Measurements from ENCODE around the gene IFNA7. TPM values are rescaled to one million over a fixed set of nuclear protein-coding genes. Genes with fewer than 3 reads are reported as not detected.

The IFNA7 gene
- total and polyA plus RNA-seq, 10 of the 15 experiments (the other 5 are each of a cell fraction or from before 2014, with no cell fraction given), result not detected

- in situ Hi-C loops (cut with MboI) (no loop called here), intact Hi-C loops (cut with micrococcal nuclease; ENCODE audit: unreplicated experiment) (no loop called here)
- ChIA-PET SMC1A (ENCODE audit: uncharacterized antibody, unreplicated experiment) (no interaction called here), RAD21 (ENCODE audit: unreplicated experiment) (no interaction called here), POLR2A (no interaction called here), CTCF (interaction anchor here (0.6 kb wide), 1 partner anchor 56 kb away, joined by 3 read pairs; no protein-coding TSS in a partner anchor)
- ATAC-seq (no peak), DNase-seq (ENCODE audit: low read depth, low spot score) (no peak), FAIRE-seq (no peak)
- Histone ChIP-seq H4K20me1 (ENCODE audit: control insufficient read depth, insufficient read depth) (no peaks in the 10 kb centered on the region), H3K4me2 (ENCODE audit: control insufficient read depth, insufficient read depth) (no peak overlapping the region), H3K9me3 (replicated peaks; ENCODE audit: control insufficient read depth, insufficient read depth, low read length) (no peaks in the 10 kb centered on the region), H3K36me3 (ENCODE audit: control insufficient read depth in 2 of 2, insufficient read depth in 2 of 2, low read length in 1 of 2) (no peaks in the 10 kb centered on the region), H3K4me1 (ENCODE audit: control insufficient read depth, insufficient read depth, low read length) (no peaks in the 10 kb centered on the region), H2AFZ (ENCODE audit: control insufficient read depth, low read depth, low read length) (no peak overlapping the region), H3K27ac (ENCODE audit: control insufficient read depth, insufficient read depth) (no peak overlapping the region), H3K27me3 (replicated peaks in 1 of 2; ENCODE audit: control insufficient read depth in 2 of 2, insufficient read depth in 2 of 2, low read length in 1 of 2) (no peaks in the 10 kb centered on the region), H3K9ac (ENCODE audit: control insufficient read depth, insufficient read depth, low read length) (no peak overlapping the region), H3K4me3 (no peak overlapping the region), H3K79me2 (ENCODE audit: control insufficient read depth, insufficient read depth, low read length) (no peaks in the 10 kb centered on the region)
- 83% methylated on average over 1 of the region's 1 CpG for WGBS (ENCODE audit: insufficient coverage, insufficient replicate concordance, low lambda C conversion rate, missing lambda C conversion rate)
- no TSS peak for BruUV-seq (replicated peaks)
- no peak for TF ChIP-seq LARP7 (IDR thresholded peaks at IDR 0.05)
- TF ChIP-seq TBL1XR1 (IDR thresholded peaks at IDR 0.05; ENCODE audit: low read depth, low read length), result no peak
- TF ChIP-seq TCF3 (IDR thresholded peaks at IDR 0.05; ENCODE audit: borderline replicate concordance, insufficient read depth, low read depth, low read length), result no peak
- TF ChIP-seq CREB1 (IDR thresholded peaks at IDR 0.05; ENCODE audit: low read depth), result no peak
- TF ChIP-seq NR2C1 (IDR thresholded peaks at IDR 0.05), result no peak
- TF ChIP-seq NR2C2 (IDR thresholded peaks at IDR 0.05; ENCODE audit: borderline replicate concordance, control insufficient read depth, insufficient read length, low read depth), result no peak
- no peak for TF ChIP-seq CHD1 (IDR thresholded peaks at IDR 0.05; ENCODE audit: low read depth, low read length)
- TF ChIP-seq MAX (IDR thresholded peaks at IDR 0.05; ENCODE audit: low read depth, low read length), result no peak
- no peak for TF ChIP-seq SUZ12 (IDR thresholded peaks at IDR 0.05; ENCODE audit: unreplicated experiment)
- TF ChIP-seq SRF (IDR thresholded peaks at IDR 0.05; ENCODE audit: low read depth in 2 of 2, low read length in 2 of 2), result no peak
- no peak for TF ChIP-seq SPI1 (IDR thresholded peaks at IDR 0.05; ENCODE audit: borderline replicate concordance, insufficient read depth, low read depth, low read length)
- no peak for TF ChIP-seq STAT1 (conservative IDR thresholded peaks at IDR 0.05)
- no peak for TF ChIP-seq MEF2A (IDR thresholded peaks at IDR 0.05; ENCODE audit: insufficient read depth, low read depth, low read length)
- no peak for TF ChIP-seq GABPA (IDR thresholded peaks at IDR 0.05; ENCODE audit: low read depth)
- no peak for TF ChIP-seq IRF5 (IDR thresholded peaks at IDR 0.05; ENCODE audit: borderline replicate concordance)
- no peak for TF ChIP-seq SREBF2 (IDR thresholded peaks at IDR 0.05; ENCODE audit: low read length)
Observed at GRCh38 chr9:21165516-21165915, 36.5 kb downstream of the IFNA7 start.
